Mucosa of stomach (tissue), 1 donor: ENCODE data around the gene TKTL1.

Source experiments
- H3K27me3 ChIP-seq: one replicate; pipeline ENCODE4 v1.7.0; 2013; ENCODE audit warnings: mild to moderate bottlenecking, low read length; ENCODE audit not compliant: control insufficient read depth, insufficient read depth
- H3K36me3 ChIP-seq: one replicate; pipeline ENCODE4 v1.7.0; 2013; ENCODE audit warnings: low read length; ENCODE audit not compliant: control insufficient read depth, insufficient read depth
- H3K4me1 ChIP-seq: one replicate; pipeline ENCODE4 v1.7.0; 2013; ENCODE audit warnings: mild to moderate bottlenecking, low read length; ENCODE audit not compliant: control insufficient read depth, insufficient read depth
- H3K4me3 ChIP-seq: one replicate; pipeline ENCODE4 v1.7.0; 2013; ENCODE audit warnings: low read length
- H3K9ac ChIP-seq: one replicate; pipeline ENCODE4 v1.7.0; 2013; ENCODE audit warnings: mild to moderate bottlenecking, low read length, moderate library complexity
- H3K9me3 ChIP-seq: one replicate; pipeline ENCODE4 v1.7.0; 2013; ENCODE audit warnings: mild to moderate bottlenecking, low read length, moderate library complexity; ENCODE audit not compliant: control insufficient read depth
- donor health status: Pancreatic carcinoma.

TKTL1 gene

DNA sequence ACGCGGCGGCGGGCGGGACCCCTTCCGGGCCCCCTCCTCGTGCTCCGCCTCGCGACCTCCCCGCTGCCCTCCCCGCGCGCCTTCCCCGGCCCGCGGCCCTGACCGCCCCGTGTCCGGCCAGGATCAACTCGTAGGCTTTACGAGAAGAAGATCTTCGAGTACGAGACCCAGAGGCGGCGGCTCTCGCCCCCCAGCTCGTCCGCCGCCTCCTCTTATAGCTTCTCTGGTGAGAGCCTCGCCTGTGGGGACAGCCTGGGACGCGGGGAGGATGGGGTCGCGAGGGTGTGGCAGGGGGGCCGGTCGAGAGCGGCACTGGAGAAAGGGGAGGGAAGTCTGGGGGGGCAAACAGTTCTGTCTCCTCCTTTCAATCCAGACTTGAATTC lies 84.0 kb downstream of the TKTL1 start:
- Histone ChIP-seq H3K9me3 (no peaks in the 10 kb centered on the region), H3K4me1 (peaks cover 22% of the 10 kb centered on the region), H3K4me3 (peak overlapping the region; percentile 18), H3K9ac (peak overlapping the region; percentile 94), H3K27me3 (peaks cover 6% of the 10 kb centered on the region), H3K36me3 (no peaks in the 10 kb centered on the region)
